ENCODE data around the gene TMEM236.

The TMEM236 gene

DNA sequence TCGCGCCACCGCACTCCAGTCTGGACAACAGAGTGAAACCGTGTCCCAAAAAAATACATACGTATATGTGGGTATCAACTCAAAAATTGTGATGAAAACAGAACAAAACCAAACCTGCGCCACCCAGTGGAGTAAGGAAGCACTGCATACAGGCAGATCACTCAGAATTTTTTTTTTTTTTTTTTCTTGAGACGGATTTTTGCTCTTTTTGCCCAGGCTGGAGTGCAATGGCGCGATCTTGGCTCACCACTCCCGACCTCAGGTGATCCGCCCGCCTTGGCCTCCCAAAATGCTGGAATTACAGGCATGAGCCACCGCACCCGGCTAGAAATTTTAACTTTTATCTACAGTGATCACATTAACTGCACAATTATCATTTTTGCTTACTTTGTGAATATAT lies 9.1 kb upstream of the TMEM236 start:
- DNase-seq = peak; percentile 72

GRCh38 chr10:17743437-17743836 lies 8.6 kb upstream of the TMEM236 start:
- DNase-seq = no peak

DNA sequence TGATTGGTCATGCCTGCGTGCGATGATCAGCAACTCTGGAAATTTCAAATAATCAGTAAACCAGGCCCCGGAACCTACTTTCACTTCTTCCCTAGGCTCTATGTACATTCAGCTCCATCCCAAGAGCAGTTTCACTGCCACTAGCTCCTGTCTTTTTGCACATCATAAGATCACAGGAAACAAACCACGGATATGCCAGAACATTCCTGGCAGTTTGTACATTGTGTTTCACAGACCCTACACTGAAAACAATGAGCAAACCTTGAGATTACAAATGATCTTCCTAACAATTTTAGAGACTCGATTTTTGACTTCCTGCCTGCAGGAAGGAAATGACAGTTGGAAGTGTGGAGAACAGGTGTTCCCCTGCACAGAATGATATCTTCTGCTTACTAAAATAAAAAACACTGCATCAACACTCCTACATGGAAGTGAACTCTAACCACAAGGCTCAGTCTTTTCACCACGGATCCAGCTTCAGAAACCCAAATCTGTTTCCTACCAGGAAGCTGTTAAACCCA lies 7.6 kb upstream of the TMEM236 start:
- no peak for DNase-seq

- DNase-seq = no peak
These were observed 4.0 kb upstream of the TMEM236 start for GRCh38 chr10:17747883-17748550.

DNA sequence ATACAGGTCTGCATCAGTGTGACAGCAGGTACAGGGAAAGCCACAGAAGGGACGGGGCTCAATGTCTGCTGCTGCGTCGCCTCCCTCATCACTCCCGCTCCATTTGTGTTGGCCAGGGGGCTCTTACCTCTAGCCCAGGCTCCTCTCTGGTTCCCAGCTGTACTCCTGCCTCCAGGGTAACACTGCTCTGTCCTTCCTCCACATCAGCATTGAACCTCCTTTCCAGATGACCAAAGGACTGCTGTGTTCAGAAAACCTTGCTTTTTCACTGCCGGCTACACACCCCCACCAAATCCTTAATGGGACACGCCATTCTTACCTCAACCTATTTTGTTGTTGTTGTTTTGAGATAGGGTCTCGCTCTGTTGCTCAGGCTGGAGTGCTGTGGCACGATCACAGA lies 2.1 kb upstream of the TMEM236 start:
- DNase-seq = no peak

DNA sequence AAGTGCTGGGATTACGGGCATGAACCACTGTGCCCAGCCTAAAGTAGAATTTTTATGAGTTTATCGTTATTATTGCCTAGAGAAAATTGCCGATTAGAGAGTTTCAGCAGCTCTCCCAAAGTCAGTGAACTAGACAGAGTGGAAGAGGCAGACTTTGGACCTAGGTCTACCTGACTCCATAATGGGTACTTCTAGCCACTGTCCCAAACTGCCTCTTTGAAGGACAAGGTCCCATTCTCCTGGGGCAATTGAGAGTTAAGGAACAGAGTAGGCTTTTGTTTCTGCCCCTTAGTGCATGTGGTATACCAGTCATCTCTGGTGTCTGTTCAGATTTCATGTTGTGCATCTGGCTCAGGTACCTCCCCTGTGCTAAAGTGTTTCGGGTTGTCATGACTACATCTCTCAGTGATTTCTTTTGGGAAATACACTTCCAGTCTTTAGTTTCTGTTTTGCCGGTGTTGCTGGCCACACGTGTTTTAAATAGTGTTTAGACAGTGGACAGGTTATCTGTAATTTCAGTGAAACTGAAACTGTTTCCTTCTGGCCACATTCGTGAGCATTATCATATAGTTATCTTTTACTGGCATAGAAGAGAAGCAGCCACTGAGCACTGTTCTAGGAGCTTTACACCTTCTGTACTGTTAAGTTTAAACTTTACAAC lies 4.7 kb downstream of the TMEM236 start:
- DNase-seq = no peak

DNA sequence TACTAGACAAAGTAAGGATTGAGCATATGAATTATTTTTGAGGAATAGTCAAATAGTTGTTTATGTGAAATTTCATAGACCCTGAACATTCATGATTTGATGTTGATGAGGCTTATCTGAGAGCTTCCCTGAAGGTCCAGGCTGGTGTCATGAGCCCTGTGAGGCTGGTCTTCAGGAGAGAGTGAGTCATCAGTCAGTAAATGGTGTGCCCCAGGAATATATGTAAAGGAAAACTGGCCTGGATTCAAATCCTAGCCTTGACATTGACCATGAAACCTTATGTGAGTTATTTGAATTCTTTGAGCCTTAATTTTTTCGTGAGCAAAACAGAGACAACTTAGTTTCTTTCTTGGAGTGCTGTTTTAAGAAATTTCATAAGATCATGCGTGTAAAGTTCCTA lies 6.2 kb downstream of the TMEM236 start:
- DNase-seq = no peak

GRCh38 chr10:17758896-17759295 lies 6.9 kb downstream of the TMEM236 start:
- DNase-seq = no peak

- no peak for DNase-seq
These were observed 12.1 kb downstream of the TMEM236 start for GRCh38 chr10:17764142-17764541.

DNA sequence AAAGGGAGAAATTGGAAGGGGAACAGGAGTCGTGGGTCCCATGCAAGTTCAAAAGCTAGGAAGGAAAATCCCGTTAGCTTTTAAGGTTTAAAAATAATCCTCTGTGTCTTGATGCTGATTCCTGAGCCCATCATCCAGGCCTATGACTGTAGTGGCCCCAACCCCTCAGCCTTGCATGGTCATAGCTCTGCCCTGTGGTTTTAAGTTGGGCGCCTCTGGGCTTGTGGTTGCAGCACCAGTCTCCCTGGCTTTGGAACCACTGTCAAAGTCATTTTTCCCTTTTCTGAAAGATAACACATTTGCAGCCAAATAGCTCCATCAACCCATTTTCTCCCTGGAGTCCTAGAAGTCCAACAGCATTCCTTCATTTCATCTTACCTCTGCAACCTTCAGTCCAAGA lies 13.6 kb downstream of the TMEM236 start:
- no peak for DNase-seq

- DNase-seq = no peak
These were observed 14.7 kb downstream of the TMEM236 start for GRCh38 chr10:17766731-17767130.

DNA sequence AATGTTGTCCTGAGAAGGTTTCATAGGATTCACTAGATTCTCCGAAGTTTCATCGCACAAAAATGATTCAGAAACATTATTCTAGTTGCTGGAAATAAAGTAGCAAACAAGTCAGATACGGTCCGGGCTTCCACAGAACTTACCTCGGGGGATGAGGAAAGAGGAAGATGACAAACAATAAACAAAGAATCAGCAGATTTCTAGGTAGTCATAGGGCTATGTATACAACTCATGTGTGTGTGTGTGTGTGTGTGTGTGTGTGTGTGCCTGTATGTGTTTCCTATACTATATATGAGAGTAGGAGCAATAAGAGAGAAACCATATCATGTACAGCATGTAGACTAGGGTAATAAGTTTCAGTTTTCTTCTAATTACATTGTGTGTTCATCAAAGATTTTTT lies 16.5 kb downstream of the TMEM236 start:
- no peak for DNase-seq

DNA sequence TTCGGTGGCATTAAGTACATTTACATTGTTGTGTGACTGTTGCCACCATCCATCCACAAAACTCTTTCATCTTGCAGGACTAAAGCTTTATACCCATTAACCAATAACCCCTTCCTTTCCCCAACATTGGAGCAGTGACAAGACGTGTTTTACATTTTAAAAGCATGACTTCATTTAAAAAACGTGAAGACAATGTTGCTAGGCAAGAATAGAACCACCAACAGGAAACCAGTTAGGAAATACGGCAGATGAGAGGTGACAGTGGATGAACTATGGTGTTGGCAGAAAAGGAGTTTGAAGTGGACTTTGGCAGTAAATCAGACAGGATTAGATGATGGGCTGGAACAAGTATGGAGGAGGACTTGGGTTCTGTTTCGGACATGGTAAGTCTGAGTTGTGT lies 17.0 kb downstream of the TMEM236 start:
- no peak for DNase-seq

GRCh38 chr10:17771017-17771416 lies 19.0 kb downstream of the TMEM236 start:
- no peak for DNase-seq

- no peak for DNase-seq
These were observed 27.8 kb downstream of the TMEM236 start for GRCh38 chr10:17779784-17780183.

DNA sequence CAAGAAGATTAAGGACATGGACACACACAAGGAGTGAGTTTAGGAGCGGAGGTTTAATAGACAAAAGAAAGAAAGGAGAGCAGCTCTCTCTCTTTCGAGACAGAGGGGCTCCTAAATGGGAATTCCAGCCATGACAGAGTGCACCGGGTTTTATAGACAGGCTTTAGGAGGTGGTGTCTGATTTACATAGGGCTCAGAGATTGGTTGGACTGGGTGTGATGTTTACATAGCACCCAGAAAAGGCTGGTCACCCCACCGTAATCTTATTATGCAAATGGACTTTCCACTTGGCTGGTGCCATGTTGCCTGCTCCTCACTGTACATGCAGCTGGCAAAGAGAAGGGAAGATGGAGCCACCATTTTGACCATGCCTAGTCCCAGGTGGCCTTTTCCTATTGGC lies 28.7 kb downstream of the TMEM236 start:
- DNase-seq = no peak

DNA sequence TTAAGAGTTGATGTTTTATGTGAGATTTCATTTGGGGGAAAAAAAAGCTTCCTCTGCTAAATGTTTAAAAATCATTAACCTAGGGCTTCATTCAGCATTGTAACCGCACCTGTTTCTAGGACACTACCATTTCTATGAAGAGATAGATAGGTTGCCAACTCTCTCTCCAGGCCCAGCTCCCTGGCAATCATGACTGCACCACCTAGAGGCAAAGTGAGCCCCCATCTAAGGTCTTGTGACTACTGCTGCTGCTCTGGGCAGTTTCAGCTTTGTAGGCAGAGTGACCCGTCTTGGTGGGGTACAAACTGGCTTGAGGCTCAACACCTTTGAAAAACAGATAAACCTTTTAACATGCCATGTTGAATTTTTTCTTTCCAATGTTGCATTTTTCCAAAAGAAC lies 29.9 kb downstream of the TMEM236 start:
- no peak for DNase-seq

DNA sequence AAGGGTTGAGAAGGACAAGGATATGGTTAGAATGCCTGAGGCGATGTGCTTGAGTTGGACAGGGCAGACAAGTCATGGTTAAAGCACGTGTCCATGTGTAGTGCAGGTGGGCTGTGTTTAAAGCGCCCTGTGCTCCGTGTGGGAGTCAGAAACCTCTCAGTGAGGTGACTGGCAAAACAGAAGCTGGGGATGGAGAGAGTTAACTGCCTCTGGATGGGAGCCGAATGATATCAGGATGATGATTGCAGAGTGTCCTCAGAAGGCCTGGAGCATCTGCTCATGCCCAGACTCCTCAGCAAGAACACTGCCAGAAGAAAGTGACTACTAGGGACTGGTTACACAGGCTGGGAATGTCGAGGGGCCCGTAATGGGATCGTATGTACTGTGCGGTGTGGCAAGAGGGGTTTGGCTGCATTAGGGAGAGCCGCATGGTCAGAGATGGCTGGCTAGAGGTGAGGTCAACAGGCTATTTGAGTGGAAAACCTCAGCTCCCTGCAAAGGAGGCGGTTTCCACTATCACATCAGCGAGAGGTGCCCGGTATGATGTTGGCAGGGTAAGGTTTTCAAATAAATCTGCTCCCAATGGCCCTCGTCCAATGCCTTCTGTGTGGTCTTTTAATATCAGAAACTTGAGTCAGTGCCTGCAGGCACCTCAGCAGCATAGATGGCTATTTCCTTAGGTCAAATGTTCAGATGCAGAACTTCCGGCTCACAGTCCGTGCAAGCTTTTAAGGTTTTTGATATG lies 31.1 kb downstream of the TMEM236 start:
- no peak for DNase-seq

DNA sequence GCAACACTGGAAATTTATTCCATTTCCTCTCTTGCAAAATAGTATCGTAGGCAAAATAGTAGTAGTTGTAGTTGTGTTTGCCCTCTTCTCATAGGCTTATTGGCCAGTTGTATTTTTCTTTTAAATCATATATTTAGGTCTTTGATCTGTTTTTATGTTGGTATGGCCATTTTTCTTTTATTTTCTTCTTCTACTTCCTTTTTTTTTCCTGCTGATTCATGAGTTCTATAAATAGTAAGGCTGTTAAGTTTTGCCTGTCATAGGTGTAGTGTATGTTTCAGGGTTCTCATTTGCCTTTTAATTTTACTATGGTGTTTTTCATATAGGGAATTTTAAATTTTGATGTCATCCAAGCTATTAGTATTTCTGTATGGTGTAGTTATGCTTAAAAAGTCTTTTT lies 31.8 kb downstream of the TMEM236 start:
- no peak for DNase-seq

GRCh38 chr10:17784688-17785087 lies 32.7 kb downstream of the TMEM236 start:
- no peak for DNase-seq

- no peak for DNase-seq
These were observed 33.4 kb downstream of the TMEM236 start for GRCh38 chr10:17785276-17785930.

- no peak for DNase-seq
These were observed 35.3 kb downstream of the TMEM236 start for GRCh38 chr10:17787087-17787961.

Measured in activated naive CD4-positive, alpha-beta T cell treated with anti-CD3 and anti-CD28 coated beads, Interleukin-2, amount 50 U/mL, for 16 hours (primary cell).